Fibroblast of pulmonary artery (primary cell): ENCODE measurements around the gene PRDM16.

ENCODE experiments used
- DNase-seq: peaks from one replicate; pipeline ENCODE4 v3.0.0-alpha.2; 2010; ENCODE audit warnings: low read depth
- H3K4me3 ChIP-seq: replicated peaks from 2 replicates; pipeline ENCODE4 v1.5.1; 2011; ENCODE audit warnings: low read depth, mild to moderate bottlenecking, control low read depth, low read length, moderate library complexity
- TF ChIP-seq, protein P1 (sequence below): IDR thresholded peaks from 2 replicates; pipeline ENCODE4 v1.5.1; 2011; ENCODE audit warnings: mild to moderate bottlenecking, control low read depth, low read length, inconsistent platforms; ENCODE audit errors: missing control alignments

Gene PRDM16

DNA sequence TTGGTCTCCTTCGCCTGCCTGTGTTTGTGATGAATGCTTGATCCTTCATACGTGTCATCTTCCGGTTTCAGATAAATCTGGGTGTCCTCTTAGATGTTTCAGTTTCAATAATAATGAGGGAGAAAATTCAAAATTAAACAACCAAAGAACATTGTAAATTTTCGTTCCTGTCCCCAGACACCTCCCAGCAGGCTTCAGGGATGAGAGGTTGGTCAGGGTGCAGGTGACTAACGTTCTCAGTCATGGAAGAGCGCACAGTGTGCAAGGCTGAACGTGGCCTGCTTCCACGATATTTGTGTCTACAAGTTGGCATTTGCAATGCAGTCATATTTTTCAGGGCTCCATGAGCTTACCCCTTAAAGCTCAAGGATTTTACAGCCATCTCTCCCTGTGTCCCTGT lies 238.4 kb downstream of the PRDM16 start:
- TF ChIP-seq, protein P1, sequence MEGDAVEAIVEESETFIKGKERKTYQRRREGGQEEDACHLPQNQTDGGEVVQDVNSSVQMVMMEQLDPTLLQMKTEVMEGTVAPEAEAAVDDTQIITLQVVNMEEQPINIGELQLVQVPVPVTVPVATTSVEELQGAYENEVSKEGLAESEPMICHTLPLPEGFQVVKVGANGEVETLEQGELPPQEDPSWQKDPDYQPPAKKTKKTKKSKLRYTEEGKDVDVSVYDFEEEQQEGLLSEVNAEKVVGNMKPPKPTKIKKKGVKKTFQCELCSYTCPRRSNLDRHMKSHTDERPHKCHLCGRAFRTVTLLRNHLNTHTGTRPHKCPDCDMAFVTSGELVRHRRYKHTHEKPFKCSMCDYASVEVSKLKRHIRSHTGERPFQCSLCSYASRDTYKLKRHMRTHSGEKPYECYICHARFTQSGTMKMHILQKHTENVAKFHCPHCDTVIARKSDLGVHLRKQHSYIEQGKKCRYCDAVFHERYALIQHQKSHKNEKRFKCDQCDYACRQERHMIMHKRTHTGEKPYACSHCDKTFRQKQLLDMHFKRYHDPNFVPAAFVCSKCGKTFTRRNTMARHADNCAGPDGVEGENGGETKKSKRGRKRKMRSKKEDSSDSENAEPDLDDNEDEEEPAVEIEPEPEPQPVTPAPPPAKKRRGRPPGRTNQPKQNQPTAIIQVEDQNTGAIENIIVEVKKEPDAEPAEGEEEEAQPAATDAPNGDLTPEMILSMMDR, result no peak
- DNase-seq, result no peak

DNA sequence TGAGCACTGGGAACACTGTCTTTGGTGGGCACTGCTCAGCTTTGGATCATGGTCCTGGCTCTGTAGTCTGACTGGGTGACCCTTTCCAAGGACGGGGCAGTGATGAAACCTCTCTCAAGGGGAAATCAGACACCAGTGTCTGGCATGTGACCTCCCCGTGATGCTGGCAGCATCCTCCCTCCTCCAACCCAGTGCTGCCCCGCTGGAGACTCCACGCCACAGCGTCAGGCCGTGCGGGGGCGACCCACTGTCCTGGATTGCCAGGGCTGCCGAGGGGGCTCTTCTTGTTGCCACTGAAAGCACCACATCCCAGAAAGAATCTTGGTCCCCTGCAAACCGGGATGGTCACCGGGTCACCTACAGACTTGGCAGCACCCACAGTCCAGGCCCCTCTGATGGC lies 239.1 kb downstream of the PRDM16 start:
- DNase-seq, result no peak
- TF ChIP-seq, protein P1, result no peak
- H3K4me3 ChIP-seq, result no peak overlapping the region

More for the DNA sequence above, 238.4 kb downstream of the PRDM16 start:
- no peak overlapping the region for H3K4me3 ChIP-seq

DNA sequence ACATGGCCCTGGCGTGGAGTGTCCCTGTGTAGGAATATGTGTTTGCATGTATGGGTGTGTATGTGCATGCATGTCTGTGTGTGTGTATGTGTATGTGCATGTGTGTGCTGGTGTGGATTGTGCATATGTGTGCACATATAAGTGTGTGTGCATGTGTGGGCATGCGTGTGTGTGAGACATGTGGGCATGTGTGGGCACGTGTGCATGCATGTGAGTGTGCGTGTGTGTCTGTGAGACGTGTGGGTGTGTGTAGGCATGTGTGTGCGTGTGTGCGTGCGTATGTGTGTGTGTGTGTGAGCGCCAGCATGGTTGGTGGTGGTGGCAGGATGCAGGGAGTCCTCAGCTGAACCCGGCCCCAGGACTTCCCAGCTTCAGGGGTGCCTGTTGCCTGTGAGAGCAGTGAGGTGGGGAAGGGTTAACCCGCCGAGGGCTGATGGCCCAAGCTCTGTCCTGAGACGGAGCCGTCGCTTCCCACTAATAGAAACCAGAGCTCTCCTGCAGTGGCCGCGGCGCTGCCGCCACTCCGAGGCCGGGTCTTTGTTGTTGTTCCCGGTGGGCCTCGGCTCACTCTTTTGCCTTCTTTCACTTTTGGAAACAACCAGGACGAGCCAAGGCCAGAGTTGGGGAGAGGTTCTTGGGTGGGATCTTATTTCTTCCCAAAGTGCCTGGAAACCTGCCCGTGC lies 241.9 kb downstream of the PRDM16 start:
- no peak for DNase-seq
- H3K4me3 ChIP-seq, result no peak overlapping the region
- TF ChIP-seq, protein P1, result no peak

DNA sequence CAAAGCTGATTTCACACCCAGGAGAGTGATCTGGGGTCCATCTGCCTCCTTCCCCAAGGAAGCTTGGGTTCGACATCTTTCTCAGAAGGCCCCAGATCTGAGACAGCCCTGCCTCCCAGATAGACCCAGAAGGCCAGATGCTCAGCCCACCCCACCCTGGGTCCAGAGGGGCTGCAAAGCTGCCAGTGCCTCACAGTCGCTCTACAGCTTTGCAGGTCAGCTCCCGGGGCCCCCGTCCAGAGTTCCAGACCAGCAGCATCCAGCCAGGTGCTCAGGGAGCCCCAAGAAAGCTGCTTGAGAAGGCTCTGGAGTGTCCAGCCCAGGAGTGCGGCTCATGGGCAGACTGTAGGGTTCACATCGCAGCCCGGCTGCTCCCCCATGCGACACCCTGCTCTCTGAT lies 242.7 kb downstream of the PRDM16 start:
- no peak overlapping the region for H3K4me3 ChIP-seq
- TF ChIP-seq, protein P1, result no peak
- DNase-seq, result no peak

DNA sequence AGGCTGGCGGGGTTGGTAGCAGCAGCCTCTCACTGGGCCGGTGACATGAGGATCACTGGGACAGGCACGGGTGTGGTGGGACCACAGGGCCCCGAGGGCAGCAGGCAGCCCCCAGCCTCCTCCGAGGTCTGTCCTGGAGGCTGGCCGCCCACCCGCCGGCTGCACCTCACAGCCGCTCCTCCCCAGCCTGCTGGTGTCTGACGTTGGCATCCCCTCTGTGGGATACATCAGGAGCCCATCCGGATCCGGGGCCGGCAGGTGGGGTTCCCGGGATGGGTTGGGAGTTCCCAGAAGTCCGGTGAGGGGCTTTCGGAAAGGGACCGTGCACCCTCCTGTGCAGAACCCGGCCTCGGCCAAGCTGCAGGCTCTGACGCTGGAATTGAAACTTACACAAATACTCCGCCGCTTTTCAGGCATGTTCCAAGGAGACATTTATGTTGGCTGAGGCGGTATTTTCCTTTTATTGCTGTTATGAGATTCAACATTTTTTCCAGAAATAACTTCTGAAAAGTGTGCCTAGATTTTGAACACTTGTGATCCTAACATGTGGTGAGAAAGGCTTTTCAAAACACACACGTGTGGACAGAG lies 243.4 kb downstream of the PRDM16 start:
- H3K4me3 ChIP-seq, result no peak overlapping the region
- TF ChIP-seq, protein P1, result no peak
- DNase-seq, result no peak

DNA sequence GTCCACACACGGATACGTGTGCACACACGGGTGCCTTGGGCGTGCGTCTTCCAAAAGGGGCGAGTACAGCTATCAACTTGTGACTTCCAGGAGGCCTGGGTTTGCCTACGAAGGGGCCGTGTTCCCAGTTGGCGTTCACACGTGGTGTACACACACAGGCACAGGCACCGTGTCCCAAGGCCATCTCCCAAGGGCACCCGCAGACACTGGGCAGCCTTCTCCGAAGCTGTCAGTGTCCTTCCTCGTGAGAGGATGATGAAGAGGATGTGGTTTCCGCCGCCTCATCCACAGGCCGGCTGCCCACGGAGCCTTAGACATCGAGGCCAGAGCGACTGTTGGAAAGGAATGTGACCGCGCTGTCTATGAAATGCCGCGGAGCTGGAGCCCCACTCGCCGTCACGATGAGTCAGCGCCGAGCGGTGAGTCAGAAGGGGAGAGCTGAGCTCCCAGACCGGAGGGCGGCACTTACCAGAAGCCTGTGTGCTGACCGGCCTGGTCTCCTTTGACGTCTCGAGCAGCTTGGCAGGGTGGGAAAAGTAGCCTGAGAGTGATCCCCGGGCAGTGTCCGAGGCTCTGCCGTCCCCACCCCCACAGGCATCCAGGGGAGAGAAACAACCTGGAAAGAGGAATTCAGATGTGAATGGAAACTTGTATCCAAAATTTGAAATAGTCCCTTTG lies 244.0 kb downstream of the PRDM16 start:
- TF ChIP-seq, protein P1, result no peak
- peak; percentile 97 for DNase-seq
- no peak overlapping the region for H3K4me3 ChIP-seq
